ENCODE measurements around the gene BABAM2.

- no peak for TF ChIP-seq CTCF (IDR thresholded peaks at IDR 0.05)
- TF ChIP-seq POLR2A (IDR thresholded peaks at IDR 0.05), result no peak
Observed at GRCh38 chr2:28030600-28030999, 140.1 kb downstream of the BABAM2 start.

Measured in thyroid gland (tissue), 4 donors.